Stimulated activated CD4-positive, alpha-beta T cell treated with anti-CD3 and anti-CD28 coated beads, Interleukin-12 subunit alpha, Interleukin-12 subunit beta, amount 100 ng/mL, for 4 hours (primary cell): Measurements from ENCODE around the gene ADORA2A.
A peak's percentile ranks its signal among the peaks of the same experiment; 100 is the strongest.

Experiments
- DNase-seq: peaks from one replicate; pipeline ENCODE4 v3.0.0-alpha.2; 2020

Gene ADORA2A

DNA sequence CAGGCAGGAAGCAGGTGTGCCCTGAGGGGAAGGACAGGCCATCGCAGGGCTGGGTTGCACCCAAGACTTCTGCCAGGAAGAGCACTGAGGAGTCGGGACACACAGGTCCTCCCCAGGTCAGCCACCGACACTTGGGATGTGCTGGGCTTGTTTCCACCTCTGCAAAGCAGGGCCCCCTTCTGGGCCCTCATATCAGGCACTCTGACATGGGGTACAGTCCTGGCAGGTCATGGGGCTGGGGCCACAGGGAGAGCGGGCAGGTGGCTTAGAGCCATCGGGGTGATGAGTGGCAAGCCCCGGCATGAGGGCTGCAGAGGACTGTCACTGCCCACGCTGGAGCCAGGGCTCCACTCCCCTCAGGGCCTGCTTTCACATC, 7.9 kb upstream of the ADORA2A start:
- no peak for DNase-seq

DNA sequence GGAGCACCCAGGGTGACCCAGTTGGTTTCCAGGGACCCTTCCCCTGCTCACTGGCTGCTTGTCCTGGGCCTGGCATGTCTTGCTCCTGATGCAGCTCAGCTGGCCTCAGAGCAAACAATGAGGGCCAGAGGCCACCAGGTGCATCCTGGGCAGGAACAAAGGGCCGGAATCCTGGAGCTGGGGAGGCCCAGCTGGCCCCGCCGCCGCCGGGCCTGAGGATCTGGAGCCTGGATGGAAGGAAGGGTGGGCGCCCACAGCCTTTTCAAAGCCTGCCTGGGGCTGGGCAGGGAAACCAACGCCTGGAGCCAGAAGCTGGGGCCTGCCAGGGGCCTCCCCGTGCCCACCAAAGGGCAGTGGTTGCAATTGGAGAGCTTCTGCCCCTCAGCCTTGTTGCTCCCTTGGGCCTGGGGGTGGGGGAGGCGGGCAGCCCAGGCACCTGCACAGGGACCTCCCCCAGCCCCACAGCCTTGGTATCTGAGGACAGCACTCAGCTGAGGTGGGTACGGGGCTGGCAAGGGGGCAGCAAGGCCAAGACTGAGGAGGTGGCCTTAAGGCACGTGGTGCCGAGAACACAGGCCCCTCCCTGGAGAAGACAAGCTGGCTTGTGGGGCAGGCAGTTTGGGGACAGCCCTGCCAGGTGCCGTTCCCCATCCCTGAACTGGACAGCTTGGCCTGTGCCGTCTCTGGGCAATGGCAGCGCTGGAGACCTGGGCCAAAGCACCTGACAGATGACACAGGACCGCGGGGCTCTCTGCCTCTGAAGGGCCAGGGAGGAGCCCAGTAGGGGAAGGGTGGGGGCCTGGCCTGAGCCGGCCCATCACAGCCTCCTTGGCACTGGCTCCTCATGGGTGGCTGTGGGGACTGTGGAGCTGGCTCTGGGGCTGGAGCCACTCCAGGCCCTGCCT, 7.1 kb upstream of the ADORA2A start:
- DNase-seq = no peak

DNA sequence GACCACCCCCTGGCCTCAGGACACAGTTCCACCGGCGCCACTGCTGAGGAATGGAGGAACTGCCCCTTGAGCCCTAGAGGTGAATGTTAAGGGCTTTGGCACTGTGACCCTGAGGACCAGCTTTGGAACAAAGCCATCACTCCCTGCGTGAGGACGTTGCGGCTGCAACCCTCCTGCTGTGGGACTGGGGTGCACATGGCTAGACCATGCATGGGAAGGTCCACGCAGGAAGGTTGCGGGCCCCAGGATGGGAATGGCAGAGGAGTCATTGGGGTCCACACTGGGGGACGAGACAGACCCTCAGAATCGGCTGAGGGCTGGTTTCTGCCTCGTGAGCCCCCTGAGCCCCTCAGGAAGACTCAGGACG, 6.4 kb upstream of the ADORA2A start:
- no peak for DNase-seq

DNA sequence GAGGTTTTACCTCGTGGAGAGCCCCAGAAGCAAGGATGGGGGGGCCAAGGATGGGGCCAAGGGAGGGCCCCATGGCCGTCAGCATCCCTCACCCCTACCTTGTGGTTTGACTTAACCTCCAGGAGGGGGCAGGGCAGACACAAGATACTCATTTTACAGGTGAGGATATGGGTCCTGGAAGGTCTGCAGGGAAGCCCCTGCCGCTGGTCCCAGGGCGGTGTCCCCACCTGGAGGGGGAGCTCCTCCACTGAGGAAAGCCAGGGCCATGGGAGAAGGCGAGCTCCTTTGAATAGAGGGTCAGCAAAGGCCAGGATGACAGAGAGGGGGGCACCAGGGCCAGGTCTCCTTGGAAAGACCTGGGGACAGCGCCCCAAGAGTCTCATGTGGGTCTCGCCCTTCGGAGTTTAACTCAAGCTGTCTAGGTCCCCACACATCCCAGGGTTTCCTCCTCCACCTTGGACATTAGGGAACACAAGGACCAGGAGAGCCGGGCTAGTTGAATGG, 5.9 kb upstream of the ADORA2A start:
- DNase-seq = no peak

DNA sequence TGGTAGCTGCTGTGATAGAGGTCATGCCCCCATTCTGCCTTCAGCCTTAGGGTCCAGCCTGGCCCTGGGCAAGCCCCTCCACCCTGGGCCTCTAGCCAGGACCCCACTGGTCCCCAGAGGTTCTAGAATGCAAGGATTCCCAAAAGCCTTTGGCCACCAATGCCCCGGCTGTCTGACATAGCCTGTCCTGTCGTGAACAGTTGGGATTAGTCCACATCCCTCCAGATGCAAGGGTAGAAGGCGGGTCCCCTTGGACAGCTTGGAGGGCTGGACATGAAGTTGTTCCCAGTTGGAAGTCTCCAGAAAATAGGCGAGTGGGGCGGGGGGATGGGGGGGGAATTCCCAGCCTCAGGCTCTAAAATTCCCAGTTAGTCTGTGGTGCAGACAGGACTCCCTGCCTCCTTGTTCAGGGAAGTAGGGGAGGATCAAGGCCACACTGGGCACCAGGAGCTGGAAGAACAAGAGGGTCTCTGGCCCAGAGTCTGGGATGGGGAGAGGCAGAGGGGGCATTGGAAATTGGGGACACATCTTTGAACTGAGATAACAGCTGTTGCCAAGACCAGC, 5.2 kb upstream of the ADORA2A start:
- no peak for DNase-seq

DNA sequence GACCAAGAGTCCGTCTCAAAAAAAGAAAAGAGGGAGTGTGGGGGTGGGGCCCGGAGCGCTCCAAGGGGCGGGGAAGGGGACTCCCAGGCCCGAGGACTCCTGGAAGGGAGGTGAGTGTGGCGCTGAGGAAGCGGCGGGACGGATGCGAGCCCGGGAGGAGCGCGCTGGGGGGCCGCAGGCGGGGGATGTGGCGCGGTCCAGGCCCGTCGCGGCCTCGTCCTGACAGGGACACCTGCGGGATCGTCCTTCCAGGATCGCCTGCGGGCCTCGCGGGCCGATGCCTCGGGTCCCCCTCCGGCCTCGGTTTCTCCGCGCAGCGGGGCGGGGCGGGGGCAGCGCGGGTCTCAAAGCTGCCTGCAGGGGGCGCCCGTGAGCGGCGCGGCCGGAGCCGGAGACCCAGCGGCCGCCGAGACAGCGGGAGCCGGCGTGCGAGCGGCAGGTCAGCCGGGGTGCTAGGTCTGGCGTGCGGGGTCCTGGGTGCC, 3.8 kb upstream of the ADORA2A start:
- peak; percentile 73 for DNase-seq

DNA sequence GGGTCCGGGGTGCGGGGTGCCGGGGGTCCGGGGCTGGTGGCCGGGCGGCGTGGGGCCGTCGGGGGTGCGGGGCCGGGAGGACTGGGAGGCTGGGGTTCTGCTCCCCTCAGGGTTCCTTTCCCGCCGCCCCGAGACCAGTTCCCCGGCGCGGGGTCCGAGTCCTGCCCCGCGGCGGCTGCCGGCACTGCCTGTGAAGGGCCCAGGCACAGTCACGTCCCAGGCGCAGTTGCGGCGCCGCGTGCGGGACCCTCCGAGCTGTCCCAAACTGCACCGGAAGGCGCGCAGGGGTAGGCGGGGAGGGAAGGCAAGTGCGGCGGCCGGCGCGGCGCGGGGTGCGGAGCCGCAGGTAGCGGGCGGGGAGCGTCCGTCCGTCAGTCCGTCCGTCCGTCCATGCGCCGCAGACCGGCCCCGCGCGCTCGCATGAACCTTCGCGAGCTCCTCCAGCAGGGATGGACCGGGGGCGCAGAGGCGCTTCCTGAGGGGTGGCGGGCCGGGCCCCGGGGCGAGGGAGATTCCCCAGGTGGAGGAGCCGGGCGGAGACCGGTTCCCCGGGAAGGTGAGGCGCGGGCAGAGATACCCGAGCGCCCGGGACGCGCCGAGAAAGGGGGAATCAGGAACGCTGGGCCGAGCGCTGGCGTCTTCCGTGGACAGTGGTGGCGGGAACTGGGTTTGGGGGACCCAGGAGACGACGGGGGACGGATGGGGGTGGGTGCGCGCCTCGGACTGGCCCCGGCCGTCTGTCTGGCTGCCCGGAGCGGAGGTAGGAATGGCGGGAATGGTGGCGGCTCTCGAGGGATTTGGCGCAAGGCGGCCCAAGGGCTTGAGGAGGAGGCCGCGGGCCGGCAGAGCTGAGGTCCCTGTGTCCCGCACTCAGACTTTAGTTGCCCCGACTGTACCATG, 3.1 kb upstream of the ADORA2A start:
- peak; percentile 49 for DNase-seq

DNA sequence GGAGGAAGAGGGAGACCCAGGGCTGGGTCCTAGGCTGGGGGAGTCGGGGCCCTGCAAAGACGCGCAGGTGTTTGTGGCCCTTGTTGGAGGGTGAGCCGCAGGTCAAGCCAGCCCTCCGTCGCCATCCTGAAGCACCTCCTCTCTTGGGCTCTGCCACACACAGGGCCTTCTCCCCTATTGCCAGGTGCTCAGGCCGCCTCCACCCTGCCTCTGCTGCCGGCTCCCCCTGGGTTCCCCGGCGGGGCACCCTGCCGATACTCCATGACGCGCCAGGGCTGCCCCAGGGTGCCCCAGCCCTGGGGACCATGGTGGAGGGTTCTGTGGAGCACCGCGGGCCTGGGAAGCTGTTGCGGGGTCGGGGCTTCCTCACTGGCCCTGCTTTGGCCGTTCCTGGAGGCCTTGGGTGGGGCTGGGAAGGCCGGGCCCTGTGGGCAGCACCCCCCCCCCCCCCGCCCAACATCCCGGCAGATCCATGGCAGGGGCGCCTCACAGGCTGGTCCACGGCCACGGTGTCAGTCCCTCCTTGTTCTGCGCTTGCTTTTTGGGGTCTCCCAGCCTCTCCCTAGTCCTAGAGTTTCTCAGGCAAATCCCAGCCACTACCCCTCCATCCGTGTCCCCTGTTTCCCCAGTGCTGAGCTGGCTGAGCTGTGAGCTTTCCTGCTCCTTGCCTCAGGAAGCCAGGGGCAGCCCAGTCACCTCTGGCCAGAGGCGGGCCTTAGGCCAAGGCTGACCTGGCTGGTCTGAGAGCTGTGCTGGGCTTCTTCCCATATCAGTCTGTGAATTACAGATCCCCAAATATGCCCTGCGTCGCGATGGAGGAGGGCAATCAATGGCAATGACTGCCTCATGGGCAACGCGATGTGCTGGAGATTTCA, 2.3 kb upstream of the ADORA2A start:
- no peak for DNase-seq

DNA sequence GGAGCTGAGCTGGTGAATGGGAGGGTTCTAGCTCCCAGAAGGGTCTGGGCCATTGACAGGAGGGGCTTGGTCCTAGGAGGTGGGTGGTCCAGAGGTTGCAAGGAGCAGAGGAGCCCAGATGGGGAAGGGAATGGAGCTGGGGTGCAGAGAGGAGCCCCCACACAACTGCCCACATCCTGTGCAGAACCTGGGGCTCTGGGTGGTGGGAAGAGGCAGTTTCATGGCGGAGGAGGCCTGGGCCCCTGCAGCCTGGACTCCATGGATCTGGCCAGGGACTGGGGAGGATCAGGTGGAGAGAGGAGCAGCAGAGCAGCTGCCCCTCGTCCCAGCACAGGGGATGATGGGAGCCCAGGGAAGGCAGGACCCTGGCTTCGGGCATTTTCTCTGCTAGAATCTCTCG, 963 bp upstream of the ADORA2A start:
- DNase-seq = no peak

DNA sequence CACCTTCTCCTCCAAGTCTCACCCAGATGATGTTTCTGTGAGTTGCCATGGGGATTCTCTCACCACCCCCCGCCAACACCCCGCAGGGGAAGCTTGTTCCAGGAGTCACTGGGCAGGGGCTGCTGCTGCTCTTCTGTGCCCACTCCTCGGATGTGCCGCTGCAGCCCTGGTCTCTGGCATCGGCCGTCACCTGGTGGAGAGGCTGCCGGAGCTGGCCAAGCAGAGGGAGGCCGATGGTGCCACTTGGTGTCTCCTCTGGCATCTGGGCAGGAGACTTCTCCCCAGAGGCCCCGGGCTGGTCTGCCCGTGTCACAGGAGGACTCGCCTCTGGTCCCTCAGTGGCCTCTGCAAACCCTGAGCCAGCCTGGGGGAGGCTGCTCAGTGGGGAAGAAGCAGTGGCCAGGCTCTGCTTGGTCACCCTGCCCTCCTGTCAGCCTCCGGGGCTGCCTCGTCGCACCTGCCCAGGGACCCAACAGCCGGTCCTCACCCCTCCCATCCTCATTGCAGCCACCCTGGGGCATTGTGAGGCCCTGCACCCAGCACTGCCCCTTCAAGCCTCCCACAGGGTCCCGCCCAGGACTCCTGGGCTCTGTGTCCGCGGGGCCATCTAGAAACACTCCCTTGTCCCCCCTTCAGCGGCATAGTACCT, 424 bp upstream of the ADORA2A start:
- no peak for DNase-seq

DNA sequence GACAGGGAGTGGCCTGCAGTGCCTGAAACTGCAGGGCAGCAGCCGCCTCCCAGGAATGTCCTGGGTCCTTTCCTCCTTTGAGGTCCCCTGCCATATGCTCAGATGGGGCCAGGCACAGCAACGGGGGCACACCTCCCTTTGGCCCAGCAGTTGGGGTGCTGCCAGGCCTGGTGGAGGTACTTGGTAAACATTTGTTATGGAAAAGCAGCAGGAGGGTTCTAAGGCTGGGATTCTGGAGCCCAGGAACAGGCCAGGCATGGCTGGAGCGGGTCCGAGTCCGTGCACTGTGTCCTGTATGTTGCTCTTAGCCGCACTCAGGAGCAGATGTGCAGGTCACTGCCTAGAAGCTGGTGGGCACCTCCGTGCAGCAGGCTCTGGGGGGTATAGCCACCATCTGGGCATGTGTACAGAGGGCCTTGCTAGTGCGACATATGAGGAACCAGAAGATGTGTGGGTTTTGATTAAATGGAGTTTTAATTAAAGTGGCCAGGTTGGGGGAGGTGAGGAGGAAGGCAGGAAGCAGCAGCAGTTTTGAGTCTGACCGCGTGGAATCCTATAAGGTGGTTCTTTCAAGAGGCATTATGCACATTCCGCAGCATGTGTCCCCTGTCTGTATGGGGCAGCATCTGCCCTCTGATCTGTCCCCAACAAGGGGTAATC, 1.5 kb downstream of the ADORA2A start:
- no peak for DNase-seq

DNA sequence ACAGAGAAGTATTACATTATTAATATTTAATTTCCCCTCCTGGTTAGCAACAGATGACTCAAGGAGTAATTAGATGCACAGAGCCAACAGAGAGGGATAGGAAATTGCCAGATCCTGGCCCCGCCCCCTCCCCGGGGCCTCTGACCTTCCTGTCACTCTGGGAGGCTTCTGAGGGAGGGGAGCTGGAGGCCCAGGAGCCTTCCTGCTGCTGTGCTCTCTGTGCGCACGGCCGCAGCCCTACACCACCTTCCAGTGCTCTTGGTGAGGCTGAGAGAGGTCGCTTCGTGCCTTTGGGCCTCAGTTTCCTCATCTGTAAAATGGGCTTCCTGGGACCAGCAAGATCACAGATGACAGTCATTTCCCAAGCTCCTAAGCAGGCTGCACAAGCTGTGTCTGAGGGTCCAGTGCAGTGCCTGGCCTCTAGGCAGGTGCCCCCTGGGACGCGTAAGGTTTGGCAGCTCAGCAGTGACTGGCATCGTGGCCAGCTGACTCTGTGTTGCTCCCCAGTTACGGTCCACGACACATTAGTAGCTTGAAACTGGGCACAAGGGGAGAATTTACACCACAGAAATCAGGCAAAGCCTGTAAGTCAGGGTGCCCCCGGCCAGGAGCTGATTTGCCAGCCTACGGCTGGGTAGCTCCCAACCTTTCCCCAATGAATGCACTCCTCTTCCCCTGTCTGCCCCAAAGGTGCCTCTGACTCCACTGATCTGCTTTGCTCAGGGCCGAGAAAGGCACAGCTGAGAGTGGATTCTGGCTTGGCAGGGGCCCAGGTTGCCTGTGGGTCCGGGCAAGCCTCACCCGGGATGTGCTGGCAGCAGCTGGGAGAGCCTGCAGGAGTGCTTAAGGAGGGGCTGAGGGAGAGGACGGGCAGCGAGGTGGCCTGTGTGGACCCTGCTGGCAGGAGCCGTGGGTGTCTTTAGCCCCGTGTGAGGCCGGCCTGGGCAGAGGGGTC, 2.3 kb downstream of the ADORA2A start:
- peak; percentile 62 for DNase-seq

DNA sequence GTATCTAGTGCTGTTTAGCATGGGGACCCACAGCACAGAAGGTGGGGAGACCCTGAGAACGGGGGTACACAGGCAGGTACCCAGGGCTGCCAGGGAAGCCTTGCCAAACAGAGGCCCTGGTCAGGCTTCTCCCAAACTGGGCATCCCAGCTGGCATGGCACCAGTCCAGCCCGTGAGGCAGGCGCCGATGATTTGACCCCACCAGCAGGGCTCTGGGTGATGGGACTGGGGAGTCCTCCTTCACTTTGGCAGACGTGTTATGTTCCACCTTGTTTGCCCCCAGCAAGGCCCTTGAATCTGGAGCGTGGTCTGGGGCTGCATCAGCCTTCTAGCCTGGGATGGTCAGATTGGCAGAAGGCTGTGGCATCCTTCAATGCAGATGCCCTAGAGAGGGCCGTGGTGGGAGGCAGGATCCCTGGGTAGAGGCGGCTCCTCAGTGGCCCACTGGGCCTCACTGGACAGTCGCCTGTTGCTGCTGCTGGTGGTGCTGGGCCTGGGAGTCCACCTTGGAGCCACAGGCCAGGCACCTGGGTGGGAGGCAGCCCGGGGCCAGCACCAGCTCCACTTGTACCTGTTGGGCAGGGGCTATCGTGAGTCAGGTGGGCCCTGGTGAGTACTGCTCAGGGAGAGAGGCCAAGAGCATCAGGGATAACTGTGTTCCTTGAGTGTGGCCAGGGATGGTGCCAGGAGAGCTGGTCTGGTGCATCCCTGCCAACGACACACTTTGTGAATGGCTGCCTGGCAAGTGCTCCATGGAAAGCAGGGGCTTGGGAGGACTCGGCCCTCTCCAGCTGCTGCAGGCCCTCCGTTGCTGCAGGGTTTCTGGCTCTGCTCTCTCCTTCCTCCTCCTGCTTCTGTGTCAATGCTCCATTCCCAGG, 3.3 kb downstream of the ADORA2A start:
- no peak for DNase-seq

DNA sequence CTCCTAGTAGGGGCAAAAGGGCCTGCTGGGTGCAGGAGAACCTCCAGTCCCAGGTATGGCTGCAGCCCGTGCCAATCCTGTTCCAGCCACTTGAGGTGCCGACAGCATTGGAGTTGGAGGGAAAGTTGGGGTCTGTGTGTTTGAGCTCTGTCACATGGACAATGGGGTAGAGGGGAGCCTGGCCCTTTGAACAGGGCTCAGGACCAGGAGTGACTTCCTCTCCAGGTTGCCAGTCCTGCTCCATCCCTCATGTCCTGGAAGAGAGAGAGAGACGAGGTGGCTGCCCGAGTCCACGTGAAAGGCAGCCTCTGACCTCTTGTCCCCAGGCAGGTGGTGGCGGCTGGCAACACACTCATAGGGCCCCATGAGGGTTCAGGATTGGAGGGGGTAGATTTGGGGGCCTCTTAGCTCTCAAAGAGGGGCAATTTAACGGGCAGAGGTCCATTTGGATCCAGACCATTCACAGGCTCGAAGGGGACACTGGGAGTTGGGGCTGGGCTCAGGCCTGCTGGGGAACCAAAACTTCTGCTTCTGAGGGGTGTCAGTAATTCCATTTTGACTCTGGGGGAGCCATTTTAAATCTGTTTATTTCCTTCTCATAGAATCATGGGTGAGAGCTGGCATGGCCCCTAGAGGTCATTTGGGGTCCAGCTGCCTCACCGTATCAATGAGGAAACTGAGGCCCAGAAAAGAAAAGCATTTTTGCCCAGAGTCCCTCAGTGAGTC, 4.1 kb downstream of the ADORA2A start:
- no peak for DNase-seq

DNA sequence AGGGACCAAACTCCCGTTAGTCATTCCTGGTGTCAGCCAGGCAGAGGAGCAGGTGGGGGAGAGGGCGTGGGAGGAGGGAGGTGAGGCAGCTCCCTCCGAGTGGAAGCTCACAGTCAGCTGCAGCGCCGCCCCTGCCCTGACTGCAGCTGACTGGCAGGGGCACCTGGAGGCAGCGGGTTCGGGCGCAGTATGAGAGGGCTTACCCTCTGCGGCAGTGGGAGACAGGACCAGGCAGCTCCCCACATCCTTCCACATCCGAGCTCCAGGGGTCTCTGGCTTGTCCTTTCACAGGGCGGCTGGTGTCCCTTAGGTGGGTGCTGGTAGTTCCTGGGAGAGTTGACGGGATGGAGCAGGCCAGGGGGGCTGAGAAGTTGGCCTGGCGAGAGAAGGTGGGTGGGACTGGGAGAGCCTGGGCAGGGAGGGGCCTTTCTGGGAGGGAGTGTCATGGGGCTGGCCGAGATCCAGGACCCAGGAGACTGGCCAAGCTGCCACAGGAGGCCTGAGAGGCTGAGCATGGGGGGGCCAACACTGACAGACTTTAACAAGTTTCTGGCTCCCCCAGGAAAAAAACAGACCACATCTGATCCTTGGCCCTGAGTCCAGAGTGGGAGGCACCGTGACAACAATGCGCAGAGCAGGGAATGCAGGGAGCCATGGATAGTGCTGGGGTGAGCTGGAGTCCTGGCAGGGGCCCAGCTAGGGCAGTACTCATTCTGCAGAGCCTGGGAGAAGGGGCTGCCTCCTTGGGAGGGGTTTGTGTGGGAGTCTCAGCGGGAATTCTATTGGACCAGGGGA, 4.9 kb downstream of the ADORA2A start:
- peak; percentile 34 for DNase-seq

DNA sequence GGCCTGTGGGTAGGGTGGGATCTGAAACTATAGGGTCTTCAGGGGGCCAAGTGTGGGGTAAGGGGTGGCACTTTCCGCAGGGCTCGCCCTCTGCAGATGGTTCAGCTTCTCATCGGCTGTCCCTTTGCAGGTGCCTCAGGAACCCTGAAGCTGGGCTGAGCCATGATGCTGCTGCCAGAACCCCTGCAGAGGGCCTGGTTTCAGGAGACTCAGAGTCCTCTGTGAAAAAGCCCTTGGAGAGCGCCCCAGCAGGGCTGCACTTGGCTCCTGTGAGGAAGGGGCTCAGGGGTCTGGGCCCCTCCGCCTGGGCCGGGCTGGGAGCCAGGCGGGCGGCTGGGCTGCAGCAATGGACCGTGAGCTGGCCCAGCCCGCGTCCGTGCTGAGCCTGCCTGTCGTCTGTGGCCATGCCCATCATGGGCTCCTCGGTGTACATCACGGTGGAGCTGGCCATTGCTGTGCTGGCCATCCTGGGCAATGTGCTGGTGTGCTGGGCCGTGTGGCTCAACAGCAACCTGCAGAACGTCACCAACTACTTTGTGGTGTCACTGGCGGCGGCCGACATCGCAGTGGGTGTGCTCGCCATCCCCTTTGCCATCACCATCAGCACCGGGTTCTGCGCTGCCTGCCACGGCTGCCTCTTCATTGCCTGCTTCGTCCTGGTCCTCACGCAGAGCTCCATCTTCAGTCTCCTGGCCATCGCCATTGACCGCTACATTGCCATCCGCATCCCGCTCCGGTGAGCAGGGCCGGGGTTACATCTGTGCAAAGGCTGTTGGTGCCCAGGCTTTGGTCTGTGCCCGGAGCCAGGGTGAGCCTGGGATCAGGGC, 5.8 kb downstream of the ADORA2A start:
- no peak for DNase-seq
